ENCODE results near the gene ZFYVE28. TPM values are rescaled to one million over a fixed set of nuclear protein-coding genes. Genes with fewer than 3 reads are reported as not detected.

Gene ZFYVE28
- total and polyA plus RNA-seq, 12 donors, result 4.3 to 24.6 (median 16.0) TPM

GRCh38 chr4:2320746-2321145 is 97.7 kb downstream of the ZFYVE28 start:
- no peaks in the 10 kb centered on the region for H3K9me3 ChIP-seq (replicated peaks in 1 of 3)
- no peak overlapping the region for H3K27ac ChIP-seq
- no peaks in the 10 kb centered on the region for H3K36me3 ChIP-seq (replicated peaks in 1 of 2)
- no peaks in the 10 kb centered on the region for H3K4me1 ChIP-seq (replicated peaks in 1 of 2)
- WGBS, 4 donors, result 85 to 95% (median 86%) methylated on average over 7 to 11 of the region's 11 CpGs
- TF ChIP-seq POLR2A (IDR thresholded peaks at IDR 0.05) (no peak), CTCF (IDR thresholded peaks at IDR 0.05) (no peak)
- DNase-seq, result peak in 1 of 7 donors; percentile 43
- no peaks in the 10 kb centered on the region for H3K27me3 ChIP-seq
- intact Hi-C loops (cut with DNase I), result no loop called here
- no peak overlapping the region for H3K4me3 ChIP-seq

GRCh38 chr4:2320152-2320551 is 98.3 kb downstream of the ZFYVE28 start:
- no peak overlapping the region for H3K4me3 ChIP-seq
- DNase-seq, result peak in 1 of 7 donors; percentile 39
- no peak for TF ChIP-seq POLR2A (IDR thresholded peaks at IDR 0.05)
- no peak for TF ChIP-seq CTCF (IDR thresholded peaks at IDR 0.05)
- H3K36me3 ChIP-seq (replicated peaks in 1 of 2), result no peaks in the 10 kb centered on the region
- H3K4me1 ChIP-seq (replicated peaks in 1 of 2), result no peaks in the 10 kb centered on the region
- H3K9me3 ChIP-seq (replicated peaks in 1 of 3), result no peaks in the 10 kb centered on the region
- intact Hi-C loops (cut with DNase I), result no loop called here
- WGBS, 4 donors, result 90 to 96% (median 94%) methylated on average over 7 to 18 of the region's 18 CpGs
- H3K27ac ChIP-seq, result no peak overlapping the region
- no peaks in the 10 kb centered on the region for H3K27me3 ChIP-seq

- no peak for TF ChIP-seq CTCF (IDR thresholded peaks at IDR 0.05)
- no peak for TF ChIP-seq POLR2A (IDR thresholded peaks at IDR 0.05)
- H3K4me1 ChIP-seq (replicated peaks in 1 of 2), result no peaks in the 10 kb centered on the region
- H3K36me3 ChIP-seq (replicated peaks in 1 of 2), result no peaks in the 10 kb centered on the region
- no peak overlapping the region for H3K27ac ChIP-seq
- DNase-seq, result no peak
- H3K4me3 ChIP-seq, result no peak overlapping the region
- 90 to 93% (median 92%) methylated on average over 9 to 10 of the region's 10 CpGs for WGBS, 4 donors
- no peaks in the 10 kb centered on the region for H3K27me3 ChIP-seq
- H3K9me3 ChIP-seq (replicated peaks in 1 of 3), result no peaks in the 10 kb centered on the region
- intact Hi-C loops (cut with DNase I), result no loop called here
Observed at GRCh38 chr4:2318885-2319284, 99.6 kb downstream of the ZFYVE28 start.

GRCh38 chr4:2318476-2318875 is 100.0 kb downstream of the ZFYVE28 start:
- peak in 2 of 7 donors; percentile 9 to 28 for DNase-seq
- Histone ChIP-seq H3K27ac (no peak overlapping the region), H3K4me1 (replicated peaks in 1 of 2) (no peaks in the 10 kb centered on the region), H3K36me3 (replicated peaks in 1 of 2) (no peaks in the 10 kb centered on the region), H3K4me3 (no peak overlapping the region), H3K27me3 (no peaks in the 10 kb centered on the region), H3K9me3 (replicated peaks in 1 of 3) (no peaks in the 10 kb centered on the region)
- 88 to 94% (median 92%) methylated on average over 9 to 12 of the region's 12 CpGs for WGBS, 4 donors
- intact Hi-C loops (cut with DNase I), result no loop called here
- TF ChIP-seq CTCF (IDR thresholded peaks at IDR 0.05) (no peak), POLR2A (IDR thresholded peaks at IDR 0.05) (no peak)

Data from adrenal gland (tissue), 12 donors.